LNCAP (cell line): ENCODE results near the gene ARHGAP5.

Source experiments
- TF ChIP-seq, protein P1 (sequence below): fragments of 450-650 bp; IDR thresholded peaks from 2 replicates; pipeline ENCODE4 v1.5.1; 2017; ENCODE audit warnings: mild to moderate bottlenecking

ARHGAP5 gene

DNA sequence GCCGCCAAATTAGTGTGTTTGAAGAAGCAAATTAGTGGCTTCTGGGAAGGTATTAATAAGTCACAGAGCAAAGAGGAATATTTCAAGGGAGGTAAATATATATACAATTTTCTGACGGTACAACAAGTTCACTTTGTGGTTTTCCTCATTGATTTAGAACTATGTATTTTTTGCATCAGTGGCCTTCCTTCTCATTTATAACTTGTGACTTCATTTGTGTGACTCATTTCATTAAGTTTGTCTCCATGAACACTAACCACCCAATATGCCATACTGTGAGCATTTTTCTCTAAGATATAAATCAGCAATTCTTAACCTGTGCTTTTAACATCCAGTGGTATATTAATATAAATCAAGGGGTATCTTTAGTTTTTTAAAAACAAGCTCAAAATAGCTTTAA, 29.3 kb upstream of the ARHGAP5 start:
- TF ChIP-seq, protein P1, sequence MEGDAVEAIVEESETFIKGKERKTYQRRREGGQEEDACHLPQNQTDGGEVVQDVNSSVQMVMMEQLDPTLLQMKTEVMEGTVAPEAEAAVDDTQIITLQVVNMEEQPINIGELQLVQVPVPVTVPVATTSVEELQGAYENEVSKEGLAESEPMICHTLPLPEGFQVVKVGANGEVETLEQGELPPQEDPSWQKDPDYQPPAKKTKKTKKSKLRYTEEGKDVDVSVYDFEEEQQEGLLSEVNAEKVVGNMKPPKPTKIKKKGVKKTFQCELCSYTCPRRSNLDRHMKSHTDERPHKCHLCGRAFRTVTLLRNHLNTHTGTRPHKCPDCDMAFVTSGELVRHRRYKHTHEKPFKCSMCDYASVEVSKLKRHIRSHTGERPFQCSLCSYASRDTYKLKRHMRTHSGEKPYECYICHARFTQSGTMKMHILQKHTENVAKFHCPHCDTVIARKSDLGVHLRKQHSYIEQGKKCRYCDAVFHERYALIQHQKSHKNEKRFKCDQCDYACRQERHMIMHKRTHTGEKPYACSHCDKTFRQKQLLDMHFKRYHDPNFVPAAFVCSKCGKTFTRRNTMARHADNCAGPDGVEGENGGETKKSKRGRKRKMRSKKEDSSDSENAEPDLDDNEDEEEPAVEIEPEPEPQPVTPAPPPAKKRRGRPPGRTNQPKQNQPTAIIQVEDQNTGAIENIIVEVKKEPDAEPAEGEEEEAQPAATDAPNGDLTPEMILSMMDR = no peak

DNA sequence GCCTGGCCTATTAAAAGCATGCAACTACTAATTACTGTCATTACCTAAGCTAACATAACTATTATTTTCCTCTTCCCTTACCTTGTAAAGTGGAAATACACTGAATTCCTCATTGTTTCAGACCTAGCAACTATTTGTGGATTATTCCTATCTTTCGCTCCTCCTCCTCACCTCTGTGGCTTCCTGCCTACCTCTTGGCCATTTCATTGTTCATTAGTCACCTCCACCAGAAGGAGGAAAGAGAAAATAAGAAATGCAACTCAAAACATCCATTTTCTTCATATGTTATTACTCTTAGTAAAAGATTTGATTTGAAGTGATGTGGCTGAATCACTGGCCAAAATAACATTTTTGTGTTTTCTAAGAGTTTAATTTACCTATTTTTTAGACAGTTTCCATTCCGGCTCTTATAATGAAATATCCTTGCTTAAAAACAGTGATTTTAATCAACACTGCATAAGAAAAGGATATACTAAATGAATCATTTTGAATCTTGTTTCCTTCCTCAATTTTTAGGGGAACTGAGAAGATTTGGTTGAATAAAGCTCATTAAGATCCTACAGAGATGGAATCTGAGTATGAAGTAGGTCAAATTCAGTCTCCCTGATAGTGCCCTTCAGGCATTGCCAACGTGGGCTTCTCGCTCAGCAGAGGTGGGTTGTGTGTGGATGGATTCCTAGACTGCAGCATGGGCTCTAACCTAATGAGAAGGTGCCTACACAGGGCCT, 27.6 kb upstream of the ARHGAP5 start:
- TF ChIP-seq, protein P1 = no peak

DNA sequence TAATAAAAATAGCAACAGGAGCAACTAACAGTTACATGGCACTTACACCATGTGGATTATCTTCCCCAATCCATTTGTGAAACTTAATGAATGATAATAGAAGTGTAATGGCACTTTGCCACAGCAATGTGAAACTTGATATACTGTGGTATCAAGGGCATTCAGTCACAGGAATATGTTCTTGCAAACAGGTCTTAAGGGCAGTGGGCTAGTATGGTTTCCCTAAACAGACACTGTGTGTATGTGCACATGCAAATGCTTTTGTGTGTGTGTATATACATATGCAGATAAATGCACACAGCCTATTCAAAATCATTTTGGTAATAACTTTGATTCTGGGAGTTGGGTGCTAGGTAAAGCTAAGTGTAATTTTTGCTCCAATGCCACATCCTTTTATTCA, 26.2 kb upstream of the ARHGAP5 start:
- TF ChIP-seq, protein P1 = no peak

DNA sequence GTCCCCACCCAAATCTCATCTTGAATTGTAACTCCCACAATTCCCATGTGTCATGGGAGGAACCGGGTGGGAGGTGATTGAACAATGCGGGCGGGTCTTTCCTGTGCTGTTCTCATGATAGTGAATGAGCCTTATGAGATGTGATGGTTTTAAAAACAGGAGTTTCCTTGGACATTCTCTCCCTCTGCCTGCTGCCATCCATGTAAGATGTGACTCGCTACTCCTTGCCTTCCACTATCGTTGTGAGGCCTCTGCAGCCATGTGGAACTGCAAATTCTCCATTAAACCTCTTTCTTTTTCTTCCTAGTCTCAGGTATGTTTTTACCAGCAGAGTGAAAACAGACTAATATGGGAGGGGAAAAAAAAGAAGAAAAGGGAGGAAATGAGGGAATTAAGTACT, 22.6 kb upstream of the ARHGAP5 start:
- TF ChIP-seq, protein P1 = no peak

DNA sequence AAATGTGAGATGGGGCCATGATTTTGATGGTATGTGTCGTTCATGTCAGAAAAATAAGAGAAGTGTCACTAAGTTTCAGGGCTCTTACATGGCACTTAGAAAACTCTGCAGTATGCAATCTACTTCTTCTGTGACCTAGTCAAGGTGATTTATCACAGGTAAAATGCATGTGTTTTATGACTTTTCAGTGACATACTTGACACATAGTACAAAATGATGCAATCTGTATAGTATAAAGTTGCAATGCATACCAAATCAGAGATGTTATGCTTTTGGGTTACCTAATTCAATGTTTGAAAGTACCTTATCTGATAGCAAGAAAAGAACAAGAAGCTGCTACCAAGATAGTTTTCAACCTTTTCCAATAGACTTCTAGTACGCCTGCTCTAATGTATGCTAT, 21.9 kb upstream of the ARHGAP5 start:
- TF ChIP-seq, protein P1 = no peak

DNA sequence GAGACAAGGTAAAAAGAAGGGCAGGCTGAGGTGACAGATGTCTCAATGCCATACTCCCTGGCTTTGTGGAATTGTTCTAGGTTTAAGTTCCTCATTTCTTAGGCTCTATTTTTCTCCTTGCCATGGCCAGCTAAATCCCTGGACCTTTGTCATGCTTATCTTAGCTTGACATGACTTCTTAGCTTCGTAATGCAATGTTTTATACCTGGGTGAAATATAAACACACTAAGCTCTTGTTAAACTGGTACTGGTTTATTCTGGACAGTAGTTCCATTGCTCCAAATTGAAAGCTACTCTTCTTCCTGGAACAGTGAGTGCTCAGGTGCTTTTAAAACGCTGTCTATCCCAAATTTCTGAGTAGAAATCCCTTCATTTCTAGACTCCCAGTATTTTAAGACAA, 17.4 kb upstream of the ARHGAP5 start:
- TF ChIP-seq, protein P1 = no peak

DNA sequence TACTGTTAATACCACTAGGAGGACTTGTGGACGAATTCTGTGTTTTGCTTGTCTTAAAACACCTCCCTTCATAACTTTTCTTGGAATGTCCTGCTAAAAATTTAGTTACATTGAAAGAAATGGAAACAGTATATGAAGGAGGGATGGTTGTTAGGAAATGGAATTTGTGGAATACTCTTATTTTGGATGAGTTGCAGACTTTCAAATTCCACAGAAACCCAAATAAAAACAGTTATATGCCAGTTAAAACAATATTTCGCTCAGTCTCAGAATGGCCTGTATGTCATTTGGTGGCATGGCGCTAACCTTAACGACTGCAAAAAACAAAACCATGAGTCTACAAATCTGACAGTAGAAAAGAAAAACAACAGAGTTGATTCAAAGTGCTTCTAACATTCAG, 12.2 kb upstream of the ARHGAP5 start:
- TF ChIP-seq, protein P1 = no peak

DNA sequence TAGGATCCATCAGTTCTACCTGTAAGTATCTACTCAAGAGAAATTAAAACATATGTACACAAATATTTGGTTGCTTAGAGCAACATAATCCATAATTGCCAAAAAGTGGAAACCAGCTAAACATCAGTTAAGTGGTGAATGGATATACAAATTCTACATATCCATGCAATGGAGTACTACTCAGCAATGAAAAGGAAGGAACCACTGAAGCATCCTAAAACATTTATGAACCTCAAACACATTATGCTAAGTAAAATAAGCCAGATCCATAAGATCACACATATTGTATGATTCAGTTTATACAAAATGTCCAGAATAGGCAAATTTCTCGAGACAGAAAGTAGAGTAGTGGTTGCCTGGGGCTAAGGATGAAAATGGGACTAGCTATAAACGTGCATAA, 8.4 kb upstream of the ARHGAP5 start:
- TF ChIP-seq, protein P1 = no peak
